ENCODE measurements around the gene MGAT4A.

DNA sequence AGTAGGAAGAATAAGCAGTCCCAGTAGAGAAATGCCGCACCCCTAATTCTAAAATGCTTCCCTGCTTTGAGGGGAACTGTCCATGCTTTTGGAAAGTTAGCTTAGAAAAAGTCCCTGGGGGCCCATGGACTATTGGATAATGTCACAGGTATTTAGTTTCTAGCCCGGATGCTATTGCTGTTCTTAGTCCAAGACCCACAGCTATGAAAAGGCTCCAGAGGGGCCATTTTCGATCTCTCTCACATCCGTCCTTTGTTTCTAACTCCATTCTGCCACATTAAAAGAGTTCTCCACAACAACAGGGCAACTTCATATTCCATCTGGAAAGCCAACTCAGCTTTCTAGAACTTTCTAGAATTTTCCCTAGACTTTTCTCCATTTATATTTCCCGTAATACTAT lies 47.2 kb downstream of the MGAT4A start:
- TF ChIP-seq, protein P1, sequence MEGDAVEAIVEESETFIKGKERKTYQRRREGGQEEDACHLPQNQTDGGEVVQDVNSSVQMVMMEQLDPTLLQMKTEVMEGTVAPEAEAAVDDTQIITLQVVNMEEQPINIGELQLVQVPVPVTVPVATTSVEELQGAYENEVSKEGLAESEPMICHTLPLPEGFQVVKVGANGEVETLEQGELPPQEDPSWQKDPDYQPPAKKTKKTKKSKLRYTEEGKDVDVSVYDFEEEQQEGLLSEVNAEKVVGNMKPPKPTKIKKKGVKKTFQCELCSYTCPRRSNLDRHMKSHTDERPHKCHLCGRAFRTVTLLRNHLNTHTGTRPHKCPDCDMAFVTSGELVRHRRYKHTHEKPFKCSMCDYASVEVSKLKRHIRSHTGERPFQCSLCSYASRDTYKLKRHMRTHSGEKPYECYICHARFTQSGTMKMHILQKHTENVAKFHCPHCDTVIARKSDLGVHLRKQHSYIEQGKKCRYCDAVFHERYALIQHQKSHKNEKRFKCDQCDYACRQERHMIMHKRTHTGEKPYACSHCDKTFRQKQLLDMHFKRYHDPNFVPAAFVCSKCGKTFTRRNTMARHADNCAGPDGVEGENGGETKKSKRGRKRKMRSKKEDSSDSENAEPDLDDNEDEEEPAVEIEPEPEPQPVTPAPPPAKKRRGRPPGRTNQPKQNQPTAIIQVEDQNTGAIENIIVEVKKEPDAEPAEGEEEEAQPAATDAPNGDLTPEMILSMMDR (conservative IDR thresholded peaks at IDR 0.05; ENCODE audit: low read length) = no peak
- no peak for TF ChIP-seq EZH2phosphoT487 (IDR thresholded peaks at IDR 0.05; ENCODE audit: borderline replicate concordance, low read depth, low read length)

Measured in OCI-LY7 (cell line).